OCI-M2 (cell line): ENCODE results near the gene LMAN2.
"Not testable (repeated sequence)": the region's sequence is repeated elsewhere in the genome, so short reads cannot be mapped to it uniquely, and the experiment has no call there.

Source experiments
- DNase-seq: peaks from one replicate; lab custom pipeline; 2025; ENCODE audit not compliant: unreplicated experiment; lab: John Stamatoyannopoulos, UW

The LMAN2 gene

GRCh38 chr5:177349762-177350161 is 1.7 kb downstream of the LMAN2 start:
- DNase-seq: no peak

GRCh38 chr5:177349362-177349647 is 2.2 kb downstream of the LMAN2 start:
- no peak for DNase-seq

DNA sequence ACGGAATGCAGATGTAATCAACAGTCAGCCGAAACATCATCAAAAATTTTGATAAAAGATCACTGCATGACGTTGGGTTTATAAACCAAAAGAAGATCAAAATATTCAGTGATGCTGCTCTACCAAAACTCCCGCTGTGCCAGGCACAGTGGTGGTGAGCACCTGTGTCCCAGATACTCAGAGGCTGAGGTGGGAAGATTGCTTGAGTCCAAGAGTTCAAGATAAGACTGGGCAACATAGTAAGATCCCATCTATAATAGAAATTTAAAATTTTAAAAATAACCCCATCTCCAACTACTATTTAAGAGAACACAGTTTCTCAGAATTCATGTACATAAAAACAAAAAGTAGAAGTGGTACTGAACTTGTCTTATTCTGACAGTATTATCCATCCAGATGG is 3.8 kb downstream of the LMAN2 start:
- no peak for DNase-seq

DNA sequence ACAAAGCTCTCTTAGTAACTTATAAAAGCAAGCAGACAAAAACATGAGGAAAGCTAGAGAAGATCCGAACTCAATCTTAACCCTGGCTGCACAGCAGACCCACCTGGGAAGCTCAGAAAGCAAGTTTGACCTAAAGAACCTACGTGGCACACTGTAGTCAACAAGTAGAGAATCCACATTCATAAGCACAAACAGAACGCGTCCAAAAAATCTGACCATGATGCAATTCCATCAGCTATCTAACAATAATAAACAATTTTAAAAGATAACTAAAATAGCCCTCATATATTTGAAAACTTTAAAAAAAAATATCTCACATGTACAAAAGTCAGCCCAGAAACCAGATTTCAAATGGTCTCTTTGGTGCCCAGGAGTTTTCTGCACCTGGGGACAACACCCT is 4.6 kb downstream of the LMAN2 start:
- no peak for DNase-seq

DNA sequence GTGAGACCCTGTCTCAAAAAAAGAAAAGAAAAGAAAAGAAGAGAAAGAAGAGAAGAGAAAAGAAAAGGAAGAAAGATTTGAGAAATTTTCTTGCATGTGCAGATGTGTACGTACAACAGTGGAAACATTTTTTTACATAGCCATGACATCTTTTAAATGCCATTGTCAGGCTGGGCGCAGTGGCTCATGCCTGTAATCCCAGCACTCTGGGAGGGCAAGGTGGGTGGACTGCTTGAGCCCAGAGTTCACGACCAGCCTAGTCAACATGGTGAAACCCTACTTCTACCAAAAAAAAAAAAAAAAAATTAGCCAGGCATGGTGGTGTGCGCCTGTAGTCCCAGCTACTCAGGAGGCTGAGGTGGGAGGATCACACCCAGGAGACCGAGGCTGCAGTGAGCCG is 6.6 kb downstream of the LMAN2 start:
- no peak for DNase-seq

- no peak for DNase-seq
These were observed 7.7 kb downstream of the LMAN2 start for GRCh38 chr5:177343777-177344176.

- not testable (repeated sequence) for DNase-seq
These were observed 8.5 kb downstream of the LMAN2 start for GRCh38 chr5:177343000-177343399.

DNA sequence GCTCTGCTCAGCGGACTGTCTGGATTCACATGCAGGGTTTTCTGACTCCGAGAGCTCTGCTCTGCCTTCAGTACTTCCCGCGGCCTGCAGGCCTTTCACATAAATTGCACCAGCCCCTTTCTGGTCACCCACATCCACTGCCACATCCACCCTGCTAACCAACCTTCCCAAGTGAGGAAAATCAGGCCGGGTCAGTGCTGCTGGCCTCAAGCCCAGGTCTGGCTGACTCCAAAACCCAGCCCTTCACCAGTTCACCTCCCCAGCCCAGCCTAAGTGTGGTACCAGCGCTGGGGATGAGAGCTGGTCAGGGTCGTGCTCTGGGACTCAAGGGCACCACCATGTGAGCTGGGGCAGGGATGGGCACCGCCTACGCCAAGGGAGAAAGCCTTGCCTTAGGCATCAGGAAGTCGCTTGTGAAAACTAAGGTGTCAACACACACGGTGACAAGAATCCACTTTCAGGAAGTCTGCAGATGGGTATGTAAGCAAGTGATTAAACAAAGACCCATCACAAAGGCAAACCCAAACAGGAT is 12.3 kb downstream of the LMAN2 start:
- DNase-seq: no peak

- no peak for DNase-seq
These were observed 13.0 kb downstream of the LMAN2 start for GRCh38 chr5:177338251-177339106.

DNA sequence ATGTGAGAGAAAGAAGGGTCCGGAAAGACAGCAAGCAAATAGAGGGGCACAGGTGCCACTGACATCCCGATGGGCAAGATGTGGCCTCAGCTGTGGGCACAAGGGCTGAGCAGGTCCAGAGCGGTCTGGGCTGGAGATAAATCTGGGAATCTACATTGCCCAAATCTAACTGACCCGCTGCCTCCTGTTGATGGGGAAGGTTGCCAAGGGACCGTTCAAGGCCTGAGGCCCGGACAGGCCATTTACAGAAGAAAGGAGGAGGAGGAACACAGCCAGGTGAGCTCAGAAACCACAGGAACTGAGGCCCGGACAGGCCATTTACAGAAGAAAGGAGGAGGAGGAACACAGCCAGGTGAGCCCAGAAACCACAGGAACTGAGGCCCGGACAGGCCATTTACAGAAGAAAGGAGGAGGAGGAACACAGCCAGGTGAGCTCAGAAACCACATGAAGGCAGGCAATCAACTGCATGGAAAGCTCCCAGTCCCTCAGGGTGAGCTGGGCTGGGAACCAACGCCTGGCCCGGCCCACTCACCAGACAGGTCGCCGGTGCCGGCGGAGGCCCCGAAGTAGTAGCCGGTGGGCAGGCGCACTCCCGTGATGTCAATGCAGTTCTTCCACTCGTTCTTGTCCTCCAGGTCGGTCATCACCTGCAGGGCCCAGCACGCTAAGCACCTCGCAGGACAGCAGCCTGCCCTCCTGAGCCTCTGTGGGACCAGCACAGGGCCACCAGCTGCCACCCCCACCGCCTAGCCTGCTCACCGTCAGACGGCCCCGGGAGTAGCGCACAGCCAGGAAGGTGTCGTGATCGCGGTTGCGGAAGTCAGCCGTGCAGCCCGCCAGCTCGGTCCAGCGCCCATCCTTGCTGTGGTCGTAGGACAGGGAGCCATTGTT is 14.6 kb downstream of the LMAN2 start:
- no peak for DNase-seq

DNA sequence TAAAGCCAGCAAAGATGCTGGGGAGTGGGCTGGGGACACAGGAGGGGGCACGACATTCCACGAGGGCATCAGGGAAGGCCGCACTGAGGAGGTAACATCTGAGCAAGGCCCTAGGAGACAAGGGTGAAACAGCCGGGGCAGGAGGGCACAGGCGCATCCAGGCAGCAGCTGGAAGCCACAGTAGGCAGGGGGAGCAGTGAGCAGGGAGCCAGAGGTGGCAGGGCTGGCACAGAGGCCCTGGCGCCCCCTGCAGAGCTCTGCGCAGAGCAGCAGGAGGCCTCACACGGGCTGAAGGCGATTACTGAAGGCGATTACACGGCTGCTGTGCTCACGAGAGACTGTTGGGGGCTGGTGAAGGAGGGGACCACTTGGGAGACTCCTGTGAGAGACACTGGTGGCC is 15.4 kb downstream of the LMAN2 start:
- no peak for DNase-seq

DNA sequence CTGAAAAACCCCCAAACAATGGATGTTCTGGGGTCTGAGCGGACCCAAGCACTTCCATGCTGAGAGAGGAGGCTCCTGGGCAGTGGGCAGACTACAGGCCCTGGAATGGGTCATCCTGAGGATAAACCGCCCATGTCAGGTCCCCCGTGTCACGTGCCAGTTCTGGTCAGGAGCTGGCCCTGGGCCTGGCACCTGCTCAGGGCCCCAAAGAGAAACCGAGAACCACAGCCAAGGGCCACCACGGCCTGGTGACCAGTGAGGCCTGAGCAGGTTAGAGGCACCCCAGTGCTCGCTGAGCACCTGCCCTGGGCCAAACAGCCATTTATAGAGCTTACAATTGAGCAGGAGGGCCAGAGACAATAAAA is 15.8 kb downstream of the LMAN2 start:
- no peak for DNase-seq

GRCh38 chr5:177334781-177335700 is 16.4 kb downstream of the LMAN2 start:
- DNase-seq: no peak

GRCh38 chr5:177334155-177334551 is 17.3 kb downstream of the LMAN2 start:
- no peak for DNase-seq

DNA sequence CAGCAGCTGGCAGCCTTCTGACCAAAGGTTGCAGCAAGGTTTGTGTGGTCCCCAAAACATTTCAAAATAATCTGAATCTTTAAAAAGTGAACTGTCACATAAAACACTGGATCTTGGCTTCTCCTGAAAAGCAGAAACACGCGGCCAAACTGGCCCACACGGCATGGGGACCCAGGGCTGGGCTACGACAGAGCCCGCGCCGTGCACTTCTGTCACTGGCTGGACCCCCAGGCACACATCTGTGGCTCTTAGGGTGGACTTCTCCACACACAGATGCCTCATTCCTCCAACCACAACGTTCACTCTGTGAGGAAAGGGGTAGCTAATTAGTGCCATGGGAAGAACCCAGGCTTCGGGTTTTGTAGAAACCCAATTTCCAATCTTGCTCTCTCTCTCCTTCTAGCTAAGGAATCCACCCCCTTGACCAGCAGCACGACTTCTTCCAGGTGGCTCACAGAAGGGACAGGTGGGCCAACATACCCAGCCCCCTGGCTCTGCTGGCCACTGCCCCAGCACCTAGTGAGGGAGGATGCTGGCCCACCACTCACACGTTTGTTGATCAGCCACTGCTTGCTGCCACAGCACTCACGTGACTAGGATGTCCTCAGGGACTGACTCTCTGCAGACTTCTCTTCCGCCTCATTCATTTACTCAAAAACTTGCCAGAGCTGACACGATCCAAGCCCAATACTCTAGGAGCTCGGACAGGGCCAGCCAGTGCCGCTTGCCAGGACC is 17.9 kb downstream of the LMAN2 start:
- DNase-seq: no peak

DNA sequence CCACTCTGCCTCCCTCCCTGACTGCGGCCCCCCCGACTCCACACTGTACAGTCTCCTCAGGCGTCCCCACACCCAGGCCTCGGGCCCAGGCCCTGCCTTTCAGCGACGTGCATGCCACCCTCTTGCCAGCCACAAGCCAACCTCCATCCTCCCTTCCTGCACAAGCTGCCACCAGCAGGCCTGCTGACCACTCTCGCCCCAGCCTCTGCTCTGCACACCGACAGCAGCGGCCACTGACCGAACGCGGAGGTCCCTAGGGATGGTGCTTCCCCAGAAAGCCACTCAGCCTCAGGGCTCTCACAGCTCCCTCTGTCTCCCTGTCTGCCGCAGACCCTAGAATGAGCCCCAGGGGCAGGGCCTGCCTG is 18.6 kb downstream of the LMAN2 start:
- DNase-seq: no peak

DNA sequence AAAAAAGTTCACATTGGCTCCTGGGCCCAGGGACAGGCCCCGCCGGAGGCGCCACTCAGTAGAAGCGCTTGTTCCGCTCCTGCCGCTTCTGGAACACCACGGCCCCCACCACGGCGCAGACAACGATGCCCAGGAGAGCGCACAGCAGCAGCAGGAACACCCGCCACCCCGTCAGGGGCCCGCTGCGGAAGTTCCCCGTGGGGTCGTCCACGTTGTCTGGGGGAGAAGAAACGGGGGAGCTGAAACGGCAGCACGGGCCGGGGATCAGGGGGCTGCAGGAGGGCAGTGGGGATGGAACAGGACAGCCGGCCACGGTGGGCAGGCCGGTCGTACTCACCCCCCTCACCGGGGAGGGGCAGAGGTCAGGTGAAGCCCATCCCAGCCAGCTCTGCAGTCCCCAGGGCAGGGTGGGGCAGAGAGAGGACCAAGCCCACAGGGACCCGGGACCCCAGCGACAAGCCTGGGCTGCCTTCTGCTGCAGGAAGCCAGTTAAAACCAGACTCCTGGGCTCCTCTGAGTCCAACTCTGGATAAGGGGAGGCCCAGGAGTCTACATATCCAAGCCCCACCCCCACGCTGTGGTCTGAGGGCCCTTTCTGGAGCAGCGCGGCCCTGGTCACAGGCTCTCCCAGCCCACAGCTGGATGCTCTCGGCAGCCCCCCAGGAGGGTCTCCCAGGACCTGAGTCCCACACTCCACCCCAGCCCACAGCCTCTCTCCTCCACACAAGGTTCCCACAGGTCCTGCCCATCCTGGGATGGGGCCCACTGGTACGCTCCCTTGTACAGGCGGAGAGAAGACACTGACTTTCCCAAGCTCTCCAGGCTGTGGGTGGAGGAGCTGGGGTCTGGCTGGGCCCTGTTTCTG is 19.2 kb downstream of the LMAN2 start:
- DNase-seq: no peak

DNA sequence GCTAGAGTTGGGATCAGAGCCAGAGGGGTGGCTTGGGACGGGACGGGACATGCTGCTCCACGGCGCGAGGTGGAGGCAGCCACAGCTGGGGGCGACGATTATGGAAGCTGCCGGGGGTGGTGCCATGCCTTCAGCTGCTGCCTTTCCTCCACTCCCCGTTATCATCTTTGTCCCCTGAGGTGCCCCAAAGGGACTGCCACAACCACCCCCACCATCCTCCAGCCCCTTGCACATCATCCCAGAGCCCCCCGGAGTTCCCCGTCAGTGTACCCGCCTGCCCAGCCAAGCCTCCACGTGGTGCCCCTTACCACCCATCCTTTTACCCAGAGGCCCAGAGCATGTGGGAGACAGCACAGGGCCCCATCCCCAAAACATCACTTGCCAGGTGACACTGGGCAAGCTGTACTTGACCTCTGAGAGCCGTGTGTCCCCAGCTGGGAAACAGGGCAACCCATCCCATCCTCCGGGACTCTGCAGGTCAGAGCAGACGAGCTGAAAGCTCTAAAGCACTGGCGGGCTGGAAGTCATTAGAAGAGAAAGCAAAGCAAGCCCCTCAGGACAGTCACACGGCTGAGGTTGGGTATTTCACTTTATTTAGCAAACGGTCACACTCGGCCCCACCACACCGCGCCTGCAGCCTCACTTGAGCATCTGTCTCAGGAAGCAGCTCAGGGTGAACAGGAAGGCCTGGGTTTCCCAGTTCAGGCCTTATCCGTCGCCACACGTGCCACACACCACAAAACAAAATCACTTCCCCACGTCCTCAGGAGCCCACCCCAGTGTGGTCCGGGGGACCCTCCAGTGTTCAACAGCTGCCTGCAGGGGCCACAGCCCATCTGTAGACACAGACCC is 20.3 kb downstream of the LMAN2 start:
- no peak for DNase-seq

DNA sequence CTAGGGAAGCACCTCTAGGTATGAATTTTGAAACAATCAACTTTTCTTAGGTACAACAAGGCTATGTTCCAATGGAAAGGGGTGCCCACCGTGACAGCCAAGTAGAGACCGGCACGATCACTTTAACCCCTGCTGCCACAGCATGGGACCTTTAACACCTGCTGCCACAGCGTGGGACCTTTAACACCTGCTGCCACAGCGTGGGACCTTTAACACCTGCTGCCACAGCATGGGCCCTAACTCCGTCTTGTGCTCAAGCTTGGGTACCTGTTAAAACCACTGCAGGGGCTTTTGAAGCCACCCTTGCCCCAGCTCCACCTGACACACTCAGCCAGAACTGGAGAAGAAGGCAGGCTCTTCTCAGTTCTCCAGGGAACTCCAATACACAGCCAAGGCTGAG is 21.6 kb downstream of the LMAN2 start:
- DNase-seq: no peak
